ENCODE data around the gene FCHSD2.
A peak's percentile ranks its signal among the peaks of the same experiment; 100 is the strongest.
"Not testable (repeated sequence)": the region's sequence is repeated elsewhere in the genome, so short reads cannot be mapped to it uniquely, and the experiment has no call there.

FCHSD2 gene

GRCh38 chr11:72860592-72860991 lies 281.5 kb downstream of the FCHSD2 start:
- no peak for DNase-seq

DNA sequence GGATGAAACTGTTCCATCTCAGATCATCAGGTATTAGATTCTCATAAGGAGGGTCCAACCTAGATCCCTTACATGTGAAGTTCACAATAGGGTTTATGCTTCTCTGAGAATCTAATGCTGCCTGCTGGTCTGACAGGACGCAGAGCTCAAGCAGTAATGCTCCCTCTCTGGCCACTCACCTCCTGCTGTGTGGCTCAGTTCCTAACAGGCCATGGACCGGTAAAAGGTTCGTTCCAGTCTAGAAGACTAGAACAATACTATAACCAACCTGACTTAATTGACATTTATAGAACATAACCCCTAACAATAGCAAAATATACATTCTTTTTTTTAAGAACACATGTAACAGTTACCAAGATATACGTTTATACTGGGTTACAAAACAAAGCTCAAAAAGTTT lies 282.1 kb downstream of the FCHSD2 start:
- DNase-seq: no peak

DNA sequence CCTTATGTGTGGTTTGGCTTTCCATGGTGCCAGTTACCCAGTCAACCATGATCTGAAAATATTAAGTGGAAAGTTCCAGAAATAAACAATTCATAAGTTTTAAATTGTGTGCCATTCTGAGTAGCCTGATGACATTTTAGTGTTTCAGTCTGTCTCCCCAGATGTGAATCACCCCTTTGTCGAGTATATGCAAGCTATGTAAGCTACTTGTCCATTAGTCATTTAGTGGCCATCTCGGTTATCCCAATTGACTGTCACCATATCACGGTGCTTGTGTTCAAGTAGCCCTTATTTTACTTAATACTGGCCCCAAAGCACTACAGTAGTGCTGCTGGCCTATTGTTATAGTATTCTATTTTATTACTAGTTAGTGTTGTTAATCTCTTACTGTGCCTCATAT lies 283.0 kb downstream of the FCHSD2 start:
- DNase-seq: no peak

- not testable (repeated sequence) for DNase-seq
Measured at GRCh38 chr11:72858267-72858666, 283.9 kb downstream of the FCHSD2 start.

- no peak for DNase-seq
Measured at GRCh38 chr11:72856551-72857345, 285.4 kb downstream of the FCHSD2 start.

GRCh38 chr11:72856065-72856464 lies 286.1 kb downstream of the FCHSD2 start:
- no peak for DNase-seq

DNA sequence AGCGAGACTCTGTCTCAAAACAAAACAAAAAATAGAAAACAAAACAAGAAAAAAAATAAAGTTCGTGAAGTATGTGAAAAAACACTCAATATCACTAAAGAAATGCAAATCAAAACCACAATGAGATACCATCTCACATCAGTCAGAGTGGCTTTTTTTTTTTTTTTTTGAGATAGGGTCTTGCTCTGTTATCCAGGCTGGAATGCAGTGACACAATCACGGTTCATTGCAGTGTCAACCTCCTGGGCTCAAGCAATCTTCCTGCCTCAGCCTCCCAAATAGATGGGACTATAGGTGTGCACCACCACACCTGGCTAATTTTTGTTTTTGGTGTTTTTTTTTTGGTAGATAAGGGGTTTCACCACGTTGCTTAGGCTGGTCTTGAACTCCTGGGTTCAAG lies 290.4 kb downstream of the FCHSD2 start:
- DNase-seq: no peak

DNA sequence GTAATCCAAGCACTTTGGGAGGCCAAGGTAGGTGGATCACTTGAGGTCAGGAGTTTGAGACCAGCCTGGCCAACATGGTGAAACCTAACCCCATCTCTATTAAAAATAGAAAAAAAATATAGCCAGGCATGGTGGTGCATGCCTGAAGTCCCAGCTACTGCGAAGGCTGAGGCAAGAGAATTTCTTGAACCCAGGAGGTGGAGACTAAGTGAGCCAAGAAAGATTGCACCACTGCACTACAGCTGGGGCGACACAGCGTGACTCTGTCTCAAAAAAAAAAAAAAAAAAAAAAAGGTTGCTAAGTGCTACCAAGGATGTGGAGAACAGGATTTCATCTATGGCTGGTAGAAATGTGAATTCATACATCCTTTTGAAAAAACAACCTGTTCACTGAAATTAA lies 291.3 kb downstream of the FCHSD2 start:
- no peak for DNase-seq

DNA sequence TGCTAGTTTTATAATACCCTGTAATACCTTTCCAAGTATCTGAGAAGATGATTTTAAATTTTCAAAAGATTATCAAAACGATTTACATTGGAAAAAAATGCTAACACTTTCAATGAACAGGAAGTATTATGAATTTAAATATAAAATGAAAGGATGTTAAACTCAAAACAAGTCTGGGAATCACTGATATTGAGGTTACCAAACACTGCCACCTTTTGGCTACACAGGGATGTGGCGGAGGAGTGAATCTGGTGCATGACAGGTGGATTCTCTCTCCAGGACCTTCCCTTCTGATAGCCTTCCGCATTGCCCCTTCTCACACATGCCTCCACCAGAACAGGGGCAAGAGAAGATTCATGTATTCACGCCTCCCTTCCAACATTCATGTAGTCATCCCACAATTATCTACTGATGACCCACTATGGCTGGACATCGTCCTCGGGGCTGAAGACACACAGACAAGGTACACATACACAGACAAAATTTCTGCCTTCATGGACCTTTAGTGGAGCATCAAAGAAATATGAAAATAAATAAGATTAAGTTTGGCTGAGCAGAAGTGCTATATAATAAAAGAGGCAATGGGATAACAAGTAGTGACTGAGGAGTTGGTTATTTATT lies 293.2 kb downstream of the FCHSD2 start:
- DNase-seq: no peak

DNA sequence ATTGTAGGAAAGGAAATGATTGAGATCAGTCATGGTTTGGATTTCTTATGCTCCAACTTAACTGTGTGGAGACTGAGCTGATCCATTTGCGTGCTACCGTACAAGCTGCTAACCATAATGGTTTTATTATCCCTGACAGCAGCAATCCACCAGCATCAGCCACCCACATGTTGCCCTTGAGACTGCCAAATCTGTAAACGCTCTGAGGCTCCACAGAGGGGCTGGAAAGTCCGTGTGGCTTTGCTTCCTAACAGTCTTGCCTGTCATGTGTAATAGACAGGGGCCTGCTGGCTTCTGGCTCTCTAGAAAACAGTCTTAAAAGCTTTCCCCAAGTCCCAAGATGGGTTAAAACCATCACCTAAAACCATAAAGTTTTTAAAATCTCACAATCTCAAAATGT lies 297.8 kb downstream of the FCHSD2 start:
- no peak for DNase-seq

DNA sequence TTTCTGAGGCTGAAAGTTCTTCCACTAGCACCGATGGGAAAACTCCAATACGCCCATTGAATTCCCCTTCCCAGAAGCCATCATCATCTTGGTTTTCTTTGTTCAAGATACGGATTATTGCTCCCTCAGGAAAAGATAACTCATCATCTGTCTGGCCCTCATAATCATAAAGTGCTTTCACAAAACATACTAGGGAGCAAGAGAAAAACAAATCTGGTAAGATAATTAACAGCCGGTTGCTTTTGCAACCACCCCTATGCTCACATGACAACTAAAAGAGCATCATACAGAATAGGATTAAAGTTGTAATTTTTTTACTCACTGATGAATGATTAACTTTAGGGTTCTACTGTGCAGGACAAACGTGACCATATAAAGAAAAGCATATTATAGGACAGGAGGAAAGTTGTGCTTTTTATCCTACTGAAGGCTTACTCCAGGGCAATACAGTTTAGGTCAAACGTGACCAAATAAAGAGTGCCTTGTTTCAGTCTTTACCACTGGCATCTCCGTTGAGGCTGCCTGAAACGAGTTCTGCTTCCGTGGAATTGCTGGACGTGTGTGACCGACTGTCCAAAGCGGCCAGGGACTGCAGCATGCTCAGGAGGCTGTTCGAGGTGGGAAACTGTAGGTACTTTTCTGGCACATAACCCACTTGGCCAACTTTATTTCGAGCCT lies 299.3 kb downstream of the FCHSD2 start:
- no peak for DNase-seq

DNA sequence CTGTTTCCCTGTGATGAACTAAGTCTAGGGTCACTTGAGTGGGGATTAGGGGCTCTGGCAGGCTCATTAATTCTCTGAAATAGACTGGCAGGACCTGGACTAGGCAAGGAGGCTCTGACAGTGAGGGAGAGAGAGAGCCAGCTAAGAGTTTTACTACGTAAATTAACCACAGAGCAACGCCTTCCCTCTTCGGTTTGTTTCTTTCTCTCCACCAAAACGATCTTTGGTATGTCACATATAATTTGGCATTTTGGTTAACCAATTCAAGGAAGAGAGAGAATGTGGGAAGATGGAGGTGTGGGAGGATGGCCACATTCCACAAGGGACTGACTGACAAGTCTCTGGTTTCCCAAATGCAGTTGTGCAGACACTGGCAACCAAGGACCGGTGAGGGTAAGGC lies 300.0 kb downstream of the FCHSD2 start:
- DNase-seq: no peak

DNA sequence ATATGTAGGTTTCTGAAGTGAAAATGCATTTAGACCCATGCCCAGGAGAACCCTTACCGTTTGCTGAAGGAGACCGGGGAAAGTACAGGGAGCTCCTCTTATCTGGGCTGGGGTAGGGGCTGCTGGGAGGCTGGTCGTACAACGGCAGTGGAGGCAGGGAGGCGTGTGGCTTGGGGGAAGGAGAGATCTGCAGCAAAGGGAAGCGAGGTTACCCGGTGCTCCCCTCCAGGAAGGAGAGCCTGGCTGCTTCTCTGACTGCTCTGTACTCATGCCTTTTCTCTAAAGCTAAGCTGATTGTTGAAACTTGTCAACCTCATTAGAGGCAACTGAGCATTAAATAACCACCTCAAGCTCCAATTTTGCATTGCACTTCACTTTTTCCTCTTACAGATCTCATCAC lies 300.7 kb downstream of the FCHSD2 start:
- no peak for DNase-seq

DNA sequence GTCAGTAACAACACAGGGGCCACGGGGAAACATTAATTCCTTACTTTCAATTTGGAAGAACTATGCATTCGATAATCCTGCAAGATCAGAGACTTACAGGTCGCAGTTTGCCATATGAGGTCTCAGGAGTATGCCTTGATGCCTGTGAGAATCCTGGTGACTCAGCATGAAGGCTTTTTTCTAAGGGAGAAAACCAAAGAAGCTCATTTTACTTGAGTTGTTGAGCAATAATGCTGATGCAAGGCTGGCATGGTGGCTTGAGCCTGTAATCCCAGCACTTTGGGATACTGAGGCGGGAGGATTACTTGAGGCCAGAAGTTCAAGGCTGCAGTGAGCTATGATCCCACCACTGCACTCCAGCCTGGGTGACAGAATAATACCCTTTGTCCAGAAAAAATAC lies 301.3 kb downstream of the FCHSD2 start:
- DNase-seq: no peak

- DNase-seq: no peak
Measured at GRCh38 chr11:72838691-72839305, 303.3 kb downstream of the FCHSD2 start.

- DNase-seq: no peak
Measured at GRCh38 chr11:72836111-72836510, 306.0 kb downstream of the FCHSD2 start.

DNA sequence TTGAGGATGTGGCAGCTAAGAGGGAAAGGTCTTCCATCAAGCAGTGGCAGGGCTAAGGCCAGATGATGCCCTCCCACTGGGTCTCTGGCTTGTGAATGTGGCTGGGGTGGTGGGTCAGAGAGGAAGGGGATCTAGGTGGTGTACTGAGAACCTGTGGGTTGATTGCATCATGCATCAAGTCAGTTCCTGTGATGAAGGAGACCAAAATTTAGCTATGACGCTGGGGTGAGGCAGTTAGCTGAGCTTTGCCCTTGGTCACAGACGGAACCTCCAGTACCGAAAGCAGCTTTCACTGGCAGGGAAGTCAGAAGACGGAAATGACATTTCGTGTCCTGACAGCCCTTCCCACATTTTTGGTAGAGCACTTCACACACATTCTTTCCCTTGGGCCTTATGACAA lies 307.2 kb downstream of the FCHSD2 start:
- DNase-seq: no peak

DNA sequence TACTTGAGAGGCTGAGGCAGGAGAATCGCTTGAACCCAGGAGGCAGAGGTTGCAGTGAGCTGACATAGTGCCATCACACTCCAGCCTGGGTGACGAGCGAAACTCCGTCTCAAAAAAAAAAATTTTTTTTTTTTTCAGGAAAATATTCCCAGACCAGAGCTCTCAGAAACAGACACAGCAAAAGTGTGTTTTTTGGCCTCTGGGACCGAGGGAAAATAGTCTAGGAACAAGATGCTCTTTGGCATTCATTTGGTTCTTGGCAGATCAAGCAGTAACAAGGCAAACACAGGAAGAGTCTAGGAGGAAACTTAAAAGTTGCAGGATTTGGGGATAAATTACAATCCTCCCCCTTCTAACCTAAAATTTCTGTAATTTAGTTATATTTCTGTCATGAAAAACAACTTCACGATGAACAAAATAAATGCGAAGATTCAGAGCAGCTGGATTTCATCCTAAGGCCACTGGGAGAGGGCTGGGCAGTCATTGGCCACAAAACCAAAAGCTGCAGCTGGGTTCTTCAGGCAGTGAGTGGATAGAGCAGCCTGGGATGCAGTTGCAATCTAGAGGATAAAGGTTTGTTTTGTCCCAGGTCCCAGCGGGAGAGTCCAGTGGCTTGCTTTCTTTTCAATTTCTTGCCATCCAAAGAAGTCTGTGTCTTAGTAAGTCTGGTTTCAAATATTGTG lies 308.2 kb downstream of the FCHSD2 start:
- DNase-seq: no peak

GRCh38 chr11:72833083-72833733 lies 308.9 kb downstream of the FCHSD2 start:
- no peak for DNase-seq

DNA sequence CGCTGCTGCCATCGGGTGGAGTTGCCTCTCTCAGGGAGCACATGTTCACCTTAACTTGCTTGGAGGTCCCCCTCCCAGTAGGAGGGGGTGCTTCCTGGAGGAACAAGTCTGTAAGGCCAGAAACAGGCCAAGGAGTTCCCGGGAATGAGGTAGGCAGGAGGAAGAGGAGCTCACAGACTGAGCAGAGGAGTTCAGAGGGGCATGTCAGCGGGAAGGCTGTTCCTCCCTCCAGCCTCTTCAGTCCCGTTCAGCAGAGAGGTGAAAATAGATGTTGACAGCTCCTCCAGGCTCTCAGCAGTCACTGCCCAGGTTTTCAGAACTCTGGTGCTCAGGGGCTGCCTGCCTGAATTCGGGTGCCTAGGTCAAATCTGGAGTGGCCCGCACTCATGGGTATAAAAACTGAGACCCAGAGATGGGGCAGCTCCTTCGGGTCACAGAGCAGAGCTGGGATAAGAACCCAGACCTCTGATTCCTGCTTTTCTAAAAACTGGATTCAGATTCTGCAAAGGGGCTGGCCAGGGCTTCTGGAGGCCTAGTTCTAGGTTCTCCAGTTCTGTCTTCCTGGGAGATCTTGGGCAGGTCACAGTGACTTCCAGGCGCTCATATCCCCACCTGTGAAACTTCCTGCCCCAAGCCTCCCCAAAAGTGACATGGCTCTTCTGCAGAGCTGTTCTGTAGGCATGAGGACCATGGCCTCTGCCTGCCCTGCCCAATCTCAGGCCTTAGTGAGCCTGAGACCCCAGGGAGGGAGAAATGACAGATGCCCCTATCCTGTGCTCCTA lies 309.6 kb downstream of the FCHSD2 start:
- no peak for DNase-seq

- DNase-seq: peak; percentile 8
Measured at GRCh38 chr11:72831521-72832300, 310.4 kb downstream of the FCHSD2 start.
